Measurements from ENCODE around the gene DPP6.

The DPP6 gene

DNA sequence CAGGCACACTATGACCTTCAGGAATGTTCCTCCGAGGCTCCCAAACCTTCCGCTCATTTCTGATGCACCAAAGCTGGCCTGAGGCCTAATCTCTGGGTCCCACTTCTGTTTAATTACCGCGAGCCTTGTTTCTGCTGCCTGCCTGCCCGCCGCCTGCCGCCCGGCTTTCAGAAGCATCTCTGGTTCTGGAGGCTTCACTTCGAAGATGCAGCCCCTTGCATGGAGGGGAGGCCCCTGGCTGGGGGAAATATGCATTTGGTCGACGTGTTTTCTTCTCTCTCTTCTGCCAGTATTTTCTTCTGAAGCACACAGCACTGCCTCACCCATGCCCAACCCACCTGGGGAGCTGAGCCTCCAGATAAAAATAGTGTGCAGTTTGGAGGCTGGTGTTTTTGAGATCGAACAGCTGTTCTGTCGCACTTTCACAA lies 783.8 kb downstream of the DPP6 start:
- Histone ChIP-seq H3K27me3 (no peaks in the 10 kb centered on the region), H3K9me3 (no peaks in the 10 kb centered on the region), H3K27ac (no peak overlapping the region), H3K4me1 (ENCODE audit: control insufficient read depth in 1 of 2, insufficient read depth in 1 of 2, low read depth in 1 of 2, low read length in 1 of 2) (no peaks in the 10 kb centered on the region), H3K36me3 (no peaks in the 10 kb centered on the region), H3K4me3 (ENCODE audit: low read depth in 1 of 2, low read length in 1 of 2) (no peak overlapping the region)
- TF ChIP-seq CTCF (IDR thresholded peaks at IDR 0.05): no peak

- H3K4me3 ChIP-seq (ENCODE audit: low read depth in 1 of 2, low read length in 1 of 2): no peak overlapping the region
- no peaks in the 10 kb centered on the region for H3K36me3 ChIP-seq
- no peak for TF ChIP-seq CTCF (IDR thresholded peaks at IDR 0.05)
- no peaks in the 10 kb centered on the region for H3K9me3 ChIP-seq
- H3K27ac ChIP-seq: no peak overlapping the region
- no peaks in the 10 kb centered on the region for H3K4me1 ChIP-seq (ENCODE audit: control insufficient read depth in 1 of 2, insufficient read depth in 1 of 2, low read depth in 1 of 2, low read length in 1 of 2)
- no peaks in the 10 kb centered on the region for H3K27me3 ChIP-seq
These were observed 784.9 kb downstream of the DPP6 start for GRCh38 chr7:154837087-154837486.

DNA sequence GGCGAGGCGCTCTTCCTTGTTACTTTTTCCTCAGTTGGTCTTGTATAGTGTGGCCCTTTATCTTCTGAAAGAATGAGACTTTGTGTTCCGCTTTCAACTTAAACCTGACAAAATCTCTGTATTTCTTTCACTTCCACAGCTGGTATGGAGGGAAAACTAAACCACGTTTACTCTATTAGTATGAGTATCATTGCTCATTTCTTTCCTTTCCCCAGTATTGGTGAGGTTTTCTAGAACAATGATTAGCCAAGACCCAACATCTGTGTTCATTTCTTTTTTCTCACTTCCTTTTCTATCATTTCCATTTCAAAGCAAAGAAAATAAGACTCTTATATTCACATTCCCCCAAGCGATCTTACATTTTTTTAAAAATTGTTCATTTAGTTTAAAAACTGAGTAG lies 785.4 kb downstream of the DPP6 start:
- TF ChIP-seq CTCF (IDR thresholded peaks at IDR 0.05): no peak
- Histone ChIP-seq H3K36me3 (no peaks in the 10 kb centered on the region), H3K27me3 (no peaks in the 10 kb centered on the region), H3K4me1 (ENCODE audit: control insufficient read depth in 1 of 2, insufficient read depth in 1 of 2, low read depth in 1 of 2, low read length in 1 of 2) (no peaks in the 10 kb centered on the region), H3K9me3 (no peaks in the 10 kb centered on the region), H3K27ac (no peak overlapping the region), H3K4me3 (ENCODE audit: low read depth in 1 of 2, low read length in 1 of 2) (no peak overlapping the region)

DNA sequence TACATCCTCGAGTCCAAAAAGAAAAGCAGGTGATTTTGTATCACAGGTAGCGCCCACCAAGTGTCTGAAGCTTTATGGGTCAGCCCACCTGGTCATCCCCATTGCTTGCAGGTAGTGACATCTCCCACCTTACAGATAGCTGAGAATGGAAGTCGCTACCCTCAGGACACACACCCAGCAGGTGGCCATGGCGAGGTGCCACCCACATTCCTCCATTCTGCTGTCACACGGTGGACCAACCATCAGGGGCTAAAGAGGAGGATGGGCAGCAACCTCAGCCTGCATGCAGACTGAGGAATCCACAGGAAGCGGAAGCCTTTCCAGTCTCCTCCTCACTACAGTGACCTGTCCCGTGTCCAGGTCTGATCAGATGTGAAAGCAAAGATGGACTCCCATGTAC lies 787.9 kb downstream of the DPP6 start:
- TF ChIP-seq CTCF (IDR thresholded peaks at IDR 0.05): no peak
- Histone ChIP-seq H3K27ac (no peak overlapping the region), H3K4me1 (ENCODE audit: control insufficient read depth in 1 of 2, insufficient read depth in 1 of 2, low read depth in 1 of 2, low read length in 1 of 2) (no peaks in the 10 kb centered on the region), H3K27me3 (peaks cover 8% of the 10 kb centered on the region), H3K36me3 (no peaks in the 10 kb centered on the region), H3K9me3 (no peaks in the 10 kb centered on the region), H3K4me3 (ENCODE audit: low read depth in 1 of 2, low read length in 1 of 2) (no peak overlapping the region)

DNA sequence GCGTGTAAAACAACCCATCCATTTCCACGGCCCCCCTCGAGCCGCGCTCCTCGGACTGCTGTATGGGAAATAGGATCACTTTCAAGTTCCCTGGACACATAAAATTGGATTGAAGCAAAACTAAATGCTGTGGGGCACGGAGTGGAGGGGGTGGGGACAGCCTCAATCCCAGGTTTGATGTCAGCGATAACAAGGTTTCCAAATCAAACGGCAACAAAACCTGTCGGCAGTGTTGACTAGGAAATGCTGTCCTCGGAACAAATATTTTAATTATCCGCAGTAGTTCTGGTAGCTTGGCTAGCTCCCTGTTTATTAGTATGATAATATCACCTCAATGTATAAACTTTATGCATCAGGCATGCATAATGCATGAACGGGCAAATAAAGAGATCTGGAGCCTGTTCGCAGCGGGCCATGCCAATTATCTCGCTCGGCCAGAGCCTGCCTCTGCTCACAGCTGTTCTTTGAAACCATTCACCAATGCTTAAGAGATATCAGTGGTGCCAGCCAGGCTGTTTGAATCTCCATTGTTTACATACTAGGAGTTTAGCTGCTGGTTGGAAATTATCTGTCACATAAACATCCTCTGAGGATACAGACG lies 789.6 kb downstream of the DPP6 start:
- H3K27ac ChIP-seq: no peak overlapping the region
- no peaks in the 10 kb centered on the region for H3K4me1 ChIP-seq (ENCODE audit: control insufficient read depth in 1 of 2, insufficient read depth in 1 of 2, low read depth in 1 of 2, low read length in 1 of 2)
- H3K36me3 ChIP-seq: no peaks in the 10 kb centered on the region
- no peak overlapping the region for H3K4me3 ChIP-seq (ENCODE audit: low read depth in 1 of 2, low read length in 1 of 2)
- H3K9me3 ChIP-seq: no peaks in the 10 kb centered on the region
- H3K27me3 ChIP-seq: peaks cover 8% of the 10 kb centered on the region
- no peak for TF ChIP-seq CTCF (IDR thresholded peaks at IDR 0.05)

DNA sequence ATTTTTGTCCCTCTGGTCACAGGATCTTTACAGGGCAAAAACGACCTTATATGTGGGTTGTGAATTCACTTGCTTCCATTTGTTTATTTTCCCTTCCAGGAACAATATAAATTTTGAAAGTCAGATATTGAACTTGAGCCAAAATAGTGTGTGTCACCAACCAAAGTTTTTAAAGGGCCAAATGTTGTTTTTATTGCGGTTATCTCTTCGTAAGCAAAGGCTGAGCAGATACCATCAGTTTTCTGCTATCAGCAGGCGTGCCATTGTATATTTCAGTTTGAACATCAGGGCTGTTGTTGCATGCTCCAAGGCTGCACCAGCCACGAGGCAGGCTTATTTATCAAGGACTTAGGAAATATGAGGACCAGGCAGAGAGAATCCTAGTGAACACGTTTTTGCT lies 790.4 kb downstream of the DPP6 start:
- Histone ChIP-seq H3K9me3 (no peaks in the 10 kb centered on the region), H3K4me3 (ENCODE audit: low read depth in 1 of 2, low read length in 1 of 2) (no peak overlapping the region), H3K4me1 (ENCODE audit: control insufficient read depth in 1 of 2, insufficient read depth in 1 of 2, low read depth in 1 of 2, low read length in 1 of 2) (no peaks in the 10 kb centered on the region), H3K36me3 (no peaks in the 10 kb centered on the region), H3K27ac (no peak overlapping the region), H3K27me3 (peaks cover 8% of the 10 kb centered on the region)
- TF ChIP-seq CTCF (IDR thresholded peaks at IDR 0.05): no peak

Data from neutrophil (primary cell).